Fibroblast of the aortic adventitia (primary cell): ENCODE data around the gene PTPN1. TPM values are rescaled to one million over a fixed set of nuclear protein-coding genes. Genes with fewer than 3 reads are reported as not detected.

Experiments
- DNase-seq: peaks from one replicate; pipeline ENCODE4 v3.0.0-alpha.2; 2010; ENCODE audit warnings: low read depth
- H3K4me3 ChIP-seq: 2 replicates; pipeline ENCODE4 v1.5.1; 2011; ENCODE audit warnings: low read depth, mild to moderate bottlenecking, control low read depth, low read length, moderate library complexity
- CTCF ChIP-seq: IDR thresholded peaks from 2 replicates; pipeline ENCODE4 v1.5.1; 2011; ENCODE audit warnings: mild to moderate bottlenecking, low read length, control low read depth, inconsistent platforms; ENCODE audit not compliant: insufficient read depth
- total RNA-seq: library from RNA; depleted of rRNA; stranded (reverse); fragments of >200 nt; gene quantifications from 2 replicates; pipeline ENCODE4 v1.2.3, GENCODE V29; 2012; ENCODE audit warnings: low replicate concordance

Gene PTPN1
- total RNA-seq, 1 donor, result 19.9 TPM

- TF ChIP-seq CTCF, result no peak
- no peak for DNase-seq
- H3K4me3 ChIP-seq, result no peak overlapping the region
Observed at GRCh38 chr20:50547964-50548363, 37.8 kb downstream of the PTPN1 start.

GRCh38 chr20:50548396-50548795, 38.2 kb downstream of the PTPN1 start:
- no peak for TF ChIP-seq CTCF
- no peak overlapping the region for H3K4me3 ChIP-seq
- no peak for DNase-seq

- DNase-seq, result no peak
- H3K4me3 ChIP-seq, result no peak overlapping the region
- TF ChIP-seq CTCF, result no peak
Observed at GRCh38 chr20:50550531-50550930, 40.3 kb downstream of the PTPN1 start.

GRCh38 chr20:50551288-50551687, 41.1 kb downstream of the PTPN1 start:
- no peak overlapping the region for H3K4me3 ChIP-seq
- DNase-seq, result no peak
- no peak for TF ChIP-seq CTCF

- no peak overlapping the region for H3K4me3 ChIP-seq
- TF ChIP-seq CTCF, result no peak
- DNase-seq, result no peak
Observed at GRCh38 chr20:50552979-50553378, 42.8 kb downstream of the PTPN1 start.

- DNase-seq, result no peak
- no peak for TF ChIP-seq CTCF
- H3K4me3 ChIP-seq, result no peak overlapping the region
Observed at GRCh38 chr20:50554694-50555579, 44.8 kb downstream of the PTPN1 start.
